SH-SY5Y (cell line): Measurements from ENCODE around the gene PDK2.

ENCODE experiments used
- GATA2 ChIP-seq: IDR thresholded peaks from 2 replicates; pipeline ENCODE4 v1.6.1; 2011; ENCODE audit warnings: mild to moderate bottlenecking, low read depth, low read length
- GATA3 ChIP-seq: IDR thresholded peaks from 2 replicates; pipeline ENCODE4 v1.6.1; 2011; ENCODE audit warnings: low read depth, mild to moderate bottlenecking, low read length, moderate library complexity

GRCh38 chr17:50144355-50144754 is 49.2 kb downstream of the PDK2 start:
- no peak for TF ChIP-seq GATA2
- no peak for TF ChIP-seq GATA3
